ENCODE results near the gene PRKN. TPM values are rescaled to one million over a fixed set of nuclear protein-coding genes. Genes with fewer than 3 reads are reported as not detected.

Gene PRKN
- total RNA-seq, 1 experiment from 2014 or later, result 2.0 TPM

GRCh38 chr6:162090734-162091133, 636.8 kb downstream of the PRKN start:
- Histone ChIP-seq H4K20me1 (ENCODE audit: control insufficient read depth, insufficient read depth, insufficient read length) (no peaks in the 10 kb centered on the region), H3K4me1 (ENCODE audit: insufficient read depth, low read length) (no peaks in the 10 kb centered on the region), H2AK5ac (ENCODE audit: insufficient read length, low read length) (no peak overlapping the region), H3K14ac (ENCODE audit: insufficient read depth, low read length) (no peak overlapping the region), H3K4ac (ENCODE audit: low read depth, low read length) (no peak overlapping the region), H3K23me2 (ENCODE audit: insufficient read length, low read depth, low read length, poor library complexity, severe bottlenecking) (no peaks in the 10 kb centered on the region), H3K56ac (ENCODE audit: insufficient read length, low read depth, low read length) (no peak overlapping the region), H4K8ac (replicated peaks; ENCODE audit: insufficient read length, low read depth, low read length) (no peak overlapping the region), H4K5ac (ENCODE audit: insufficient read length, low read depth, low read length) (no peak overlapping the region), H3K27me3 (ENCODE audit: insufficient read depth, low read length) (no peaks in the 10 kb centered on the region), H3K79me1 (ENCODE audit: insufficient read depth, low read depth, low read length, poor library complexity, severe bottlenecking) (no peaks in the 10 kb centered on the region), H3K9ac (ENCODE audit: extremely low read depth, insufficient read length, low read length) (no peak overlapping the region), H2BK12ac (ENCODE audit: insufficient read length, low read depth, low read length) (no peak overlapping the region), H3T11ph (ENCODE audit: low read length) (no peak overlapping the region), H2BK20ac (ENCODE audit: low read depth, low read length, poor library complexity, severe bottlenecking) (no peak overlapping the region), H2BK120ac (ENCODE audit: low read depth, low read length, poor library complexity, severe bottlenecking) (no peak overlapping the region), H3K23ac (ENCODE audit: insufficient read length, low read depth, low read length) (no peak overlapping the region), H2BK15ac (ENCODE audit: low read depth, low read length) (no peak overlapping the region), H2AFZ (ENCODE audit: low read length) (no peak overlapping the region), H3K4me2 (ENCODE audit: insufficient read depth, insufficient read length, low read length) (no peak overlapping the region), H3K18ac (ENCODE audit: insufficient read length, low read depth, low read length) (no peak overlapping the region), H3K27ac (ENCODE audit: insufficient read length, low read depth, low read length) (no peak overlapping the region), H3K79me2 (ENCODE audit: insufficient read depth, low read length) (no peaks in the 10 kb centered on the region), H2BK5ac (ENCODE audit: insufficient read length, low read length) (no peak overlapping the region), H3K9me3 (ENCODE audit: control insufficient read depth, low read depth, low read length) (no peaks in the 10 kb centered on the region), H4K91ac (ENCODE audit: insufficient read length, low read depth, low read length) (no peak overlapping the region)
- Mint-ChIP-seq H3K36me3 (ENCODE audit: insufficient read depth in 1 of 3, low read depth in 3 of 3) (no peaks in the 10 kb centered on the region; a peak in 1 of 7 replicates), H3K4me1 (no peaks in the 10 kb centered on the region), H3K27ac (no peak overlapping the region), H3K9me3 (no peaks in the 10 kb centered on the region), H3K27me3 (ENCODE audit: low read depth) (no peaks in the 10 kb centered on the region), H3K4me3 (no peak overlapping the region)
- no peak for DNase-seq
- no CpG with 5 or more reads among the region's 2 CpGs for WGBS (ENCODE audit: extremely low coverage, insufficient read length, low lambda C conversion rate)
- no peak for TF ChIP-seq CTCF (conservative IDR thresholded peaks at IDR 0.05)
